COR-L47 (cell line): Measurements from ENCODE around the gene PDPN.

Experiments
- DNase-seq: peaks from one replicate; lab custom pipeline; 2025; lab: John Stamatoyannopoulos, UW

PDPN gene

GRCh38 chr1:13617773-13618172, 34.1 kb downstream of the PDPN start:
- DNase-seq = no peak

- no peak for DNase-seq
Observed at GRCh38 chr1:13618483-13618882, 34.9 kb downstream of the PDPN start.

GRCh38 chr1:13619909-13620308, 36.3 kb downstream of the PDPN start:
- no peak for DNase-seq

GRCh38 chr1:13620825-13621224, 37.2 kb downstream of the PDPN start:
- DNase-seq = no peak

- no peak for DNase-seq
Observed at GRCh38 chr1:13622446-13622845, 38.8 kb downstream of the PDPN start.

GRCh38 chr1:13623021-13623637, 39.5 kb downstream of the PDPN start:
- no peak for DNase-seq

GRCh38 chr1:13624526-13624925, 40.9 kb downstream of the PDPN start:
- DNase-seq = no peak

- DNase-seq = no peak
Observed at GRCh38 chr1:13627127-13627526, 43.5 kb downstream of the PDPN start.

- no peak for DNase-seq
Observed at GRCh38 chr1:13628218-13628617, 44.6 kb downstream of the PDPN start.

- DNase-seq = no peak
Observed at GRCh38 chr1:13628711-13629110, 45.1 kb downstream of the PDPN start.

- no peak for DNase-seq
Observed at GRCh38 chr1:13642306-13643004, 58.8 kb downstream of the PDPN start.

GRCh38 chr1:13643017-13643416, 59.4 kb downstream of the PDPN start:
- no peak for DNase-seq

GRCh38 chr1:13646521-13646920, 62.9 kb downstream of the PDPN start:
- no peak for DNase-seq

- DNase-seq = no peak
Observed at GRCh38 chr1:13651279-13651678, 67.6 kb downstream of the PDPN start.

GRCh38 chr1:13652238-13652637, 68.6 kb downstream of the PDPN start:
- no peak for DNase-seq

- no peak for DNase-seq
Observed at GRCh38 chr1:13661539-13661938, 77.9 kb downstream of the PDPN start.

- no peak for DNase-seq
Observed at GRCh38 chr1:13662493-13662892, 78.9 kb downstream of the PDPN start.

- no peak for DNase-seq
Observed at GRCh38 chr1:13663969-13664368, 80.3 kb downstream of the PDPN start.

GRCh38 chr1:13664451-13664850, 80.8 kb downstream of the PDPN start:
- no peak for DNase-seq

GRCh38 chr1:13666317-13666716, 82.7 kb downstream of the PDPN start:
- DNase-seq = no peak
